HuH-7 (cell line): ENCODE data around the gene JAKMIP2.
A peak's percentile ranks its signal among the peaks of the same experiment; 100 is the strongest.
"Not testable (repeated sequence)": the region's sequence is repeated elsewhere in the genome, so short reads cannot be mapped to it uniquely, and the experiment has no call there.

ENCODE experiments used
- DNase-seq: peaks from one replicate; pipeline ENCODE4 v3.0.0; 2011; ENCODE audit warnings: low spot score

The JAKMIP2 gene

GRCh38 chr5:147658293-147658932 is 124.1 kb downstream of the JAKMIP2 start:
- DNase-seq: no peak

- peak; percentile 56 for DNase-seq
Observed at GRCh38 chr5:147648597-147648996, 133.9 kb downstream of the JAKMIP2 start.

GRCh38 chr5:147645197-147645596 is 137.3 kb downstream of the JAKMIP2 start:
- DNase-seq: peak; percentile 39

GRCh38 chr5:147644460-147644859 is 138.1 kb downstream of the JAKMIP2 start:
- DNase-seq: no peak

- DNase-seq: no peak
Observed at GRCh38 chr5:147643142-147643541, 139.4 kb downstream of the JAKMIP2 start.

GRCh38 chr5:147642666-147643065 is 139.9 kb downstream of the JAKMIP2 start:
- DNase-seq: no peak

- no peak for DNase-seq
Observed at GRCh38 chr5:147639321-147639720, 143.2 kb downstream of the JAKMIP2 start.

- no peak for DNase-seq
Observed at GRCh38 chr5:147636729-147636984, 145.9 kb downstream of the JAKMIP2 start.

- DNase-seq: no peak
Observed at GRCh38 chr5:147635882-147636728, 146.4 kb downstream of the JAKMIP2 start.

GRCh38 chr5:147635439-147635838 is 147.1 kb downstream of the JAKMIP2 start:
- DNase-seq: not testable (repeated sequence)

GRCh38 chr5:147633173-147633572 is 149.4 kb downstream of the JAKMIP2 start:
- DNase-seq: no peak

- no peak for DNase-seq
Observed at GRCh38 chr5:147631428-147632003, 151.0 kb downstream of the JAKMIP2 start.

GRCh38 chr5:147629196-147629595 is 153.3 kb downstream of the JAKMIP2 start:
- no peak for DNase-seq

- peak; percentile 34 for DNase-seq
Observed at GRCh38 chr5:147628058-147628895, 154.3 kb downstream of the JAKMIP2 start.

GRCh38 chr5:147626464-147626863 is 156.1 kb downstream of the JAKMIP2 start:
- no peak for DNase-seq

- DNase-seq: no peak
Observed at GRCh38 chr5:147621016-147621415, 161.5 kb downstream of the JAKMIP2 start.

- no peak for DNase-seq
Observed at GRCh38 chr5:147619281-147619878, 163.1 kb downstream of the JAKMIP2 start.

GRCh38 chr5:147617711-147618350 is 164.7 kb downstream of the JAKMIP2 start:
- no peak for DNase-seq

- no peak for DNase-seq
Observed at GRCh38 chr5:147617191-147617606, 165.3 kb downstream of the JAKMIP2 start.

GRCh38 chr5:147616421-147616820 is 166.1 kb downstream of the JAKMIP2 start:
- DNase-seq: no peak

GRCh38 chr5:147613359-147613758 is 169.2 kb downstream of the JAKMIP2 start:
- DNase-seq: no peak

- no peak for DNase-seq
Observed at GRCh38 chr5:147611483-147611882, 171.0 kb downstream of the JAKMIP2 start.
